HG02981 (cell line): Measurements from ENCODE around the gene CCDC7.
"Not testable (repeated sequence)": the region's sequence is repeated elsewhere in the genome, so short reads cannot be mapped to it uniquely, and the experiment has no call there.

Experiments
- ATAC-seq: cut with Tn5 transposase; IDR thresholded peaks from one replicate; pipeline ENCODE4 v1.9.1; 2021; ENCODE audit warnings: mild to moderate bottlenecking, moderate library complexity; ENCODE audit not compliant: unreplicated experiment

The CCDC7 gene

GRCh38 chr10:32687546-32687945, 241.6 kb downstream of the CCDC7 start:
- ATAC-seq = no peak

GRCh38 chr10:32692174-32692573, 246.2 kb downstream of the CCDC7 start:
- no peak for ATAC-seq

- no peak for ATAC-seq
Observed at GRCh38 chr10:32693441-32693979, 247.6 kb downstream of the CCDC7 start.

GRCh38 chr10:32699683-32700082, 253.7 kb downstream of the CCDC7 start:
- not testable (repeated sequence) for ATAC-seq

GRCh38 chr10:32713560-32713959, 267.6 kb downstream of the CCDC7 start:
- no peak for ATAC-seq

DNA sequence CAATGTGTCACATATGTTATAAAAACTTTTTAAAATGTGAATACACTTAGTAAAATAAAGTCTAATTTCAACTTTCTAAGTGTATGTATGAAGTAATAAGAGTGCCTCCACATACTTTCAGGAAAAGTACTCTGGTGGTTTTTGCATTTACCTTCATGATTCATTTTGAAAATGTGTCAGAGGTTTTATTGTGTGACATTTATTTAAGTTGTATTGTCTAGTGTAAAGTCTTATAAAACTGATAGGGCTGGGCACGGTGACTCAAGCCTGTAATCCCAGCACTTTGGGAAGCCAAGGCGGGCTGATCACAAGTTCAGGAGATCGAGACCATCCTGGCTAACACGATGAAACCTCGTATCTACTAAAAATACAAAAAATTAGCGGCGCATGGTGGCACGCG, 285.6 kb downstream of the CCDC7 start:
- no peak for ATAC-seq

- no peak for ATAC-seq
Observed at GRCh38 chr10:32738958-32739357, 293.0 kb downstream of the CCDC7 start.

DNA sequence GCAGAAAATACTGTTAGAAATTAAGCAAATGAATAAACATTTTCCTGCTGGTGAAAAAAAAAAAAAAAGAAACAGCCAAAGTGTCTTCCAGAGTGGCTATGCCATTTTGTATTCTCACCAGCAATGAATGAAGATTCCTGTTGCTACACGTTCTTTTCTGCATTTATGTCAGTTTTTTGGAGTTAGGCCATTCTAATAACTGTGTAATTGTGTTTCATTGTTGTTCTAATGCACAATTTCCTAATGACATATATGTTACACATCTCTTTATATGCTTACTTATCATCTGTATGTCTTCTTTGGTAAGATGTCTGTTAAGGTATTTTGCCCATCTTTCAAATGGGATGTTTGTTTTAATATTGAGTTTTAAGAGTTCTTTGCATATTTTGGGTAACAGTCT, 298.4 kb downstream of the CCDC7 start:
- no peak for ATAC-seq

- ATAC-seq = no peak
Observed at GRCh38 chr10:32746869-32747268, 300.9 kb downstream of the CCDC7 start.

GRCh38 chr10:32751582-32751981, 305.6 kb downstream of the CCDC7 start:
- ATAC-seq = no peak

DNA sequence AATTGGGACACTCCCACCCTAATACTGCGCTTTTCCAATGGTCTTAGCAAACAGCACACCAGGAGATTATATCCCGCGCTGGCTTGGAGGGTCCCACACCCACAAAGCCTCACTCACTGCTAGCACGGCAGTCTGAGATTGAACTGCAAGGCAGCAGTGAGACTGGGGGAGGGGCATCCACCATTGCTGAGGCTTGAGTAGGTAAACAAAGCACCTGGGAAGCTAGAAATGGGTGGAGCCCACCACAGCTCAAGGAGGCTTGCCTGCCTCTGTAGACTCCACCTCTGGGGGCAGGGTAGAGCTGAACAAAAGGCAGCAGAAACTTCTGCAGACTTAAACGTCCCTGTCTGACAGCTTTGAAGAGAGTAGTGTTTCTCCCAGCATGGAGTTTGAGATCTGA, 309.0 kb downstream of the CCDC7 start:
- ATAC-seq = not testable (repeated sequence)

- no peak for ATAC-seq
Observed at GRCh38 chr10:32771217-32771616, 325.3 kb downstream of the CCDC7 start.

- ATAC-seq = no peak
Observed at GRCh38 chr10:32773105-32773504, 327.2 kb downstream of the CCDC7 start.

DNA sequence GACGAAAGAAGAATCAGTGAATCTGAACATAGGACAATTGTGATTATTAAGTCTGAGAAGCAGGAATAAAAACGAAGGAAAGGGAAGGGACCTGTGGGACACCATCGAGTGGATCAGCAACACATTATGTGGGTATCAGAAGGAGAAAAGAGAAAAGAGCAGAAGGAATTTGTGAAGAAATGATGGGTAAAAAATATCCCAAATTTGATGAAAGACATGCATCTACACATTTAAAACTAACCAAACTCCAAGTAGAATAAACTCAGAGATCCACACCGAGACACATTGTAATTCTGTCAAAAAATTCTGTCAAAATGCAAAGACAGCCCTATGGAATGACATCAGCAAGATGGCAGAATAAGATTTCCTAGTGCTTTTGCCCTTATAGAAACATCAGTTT, 341.0 kb downstream of the CCDC7 start:
- ATAC-seq = no peak

DNA sequence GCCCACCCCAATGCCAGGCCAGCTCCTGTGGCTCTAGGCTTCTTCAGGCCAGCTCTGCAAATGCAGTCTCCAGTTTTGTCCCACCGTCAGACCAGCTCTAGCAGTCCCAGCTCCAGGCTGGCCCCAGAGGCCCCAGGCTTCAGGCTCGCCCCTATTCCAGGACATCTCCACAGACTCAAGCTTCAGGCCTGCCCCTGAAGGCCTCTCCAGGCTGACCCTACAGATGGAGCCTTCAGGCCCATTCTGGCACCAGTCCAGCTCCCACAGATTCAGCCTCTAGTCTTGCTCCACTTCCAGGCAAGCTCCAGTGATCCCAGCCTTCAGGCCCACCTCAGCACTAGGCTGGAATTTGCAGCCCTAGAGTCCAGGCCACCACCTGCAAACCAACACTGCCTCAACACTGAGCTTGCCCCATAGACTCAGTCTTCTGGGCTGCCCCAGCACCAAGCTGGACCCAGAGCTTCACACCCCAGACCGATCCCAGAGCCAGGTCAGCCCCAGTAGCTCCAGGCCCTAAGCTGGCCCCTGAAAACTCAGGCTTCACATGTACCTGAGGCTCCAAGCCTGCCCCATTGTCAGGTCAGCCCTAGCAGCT, 341.8 kb downstream of the CCDC7 start:
- no peak for ATAC-seq

DNA sequence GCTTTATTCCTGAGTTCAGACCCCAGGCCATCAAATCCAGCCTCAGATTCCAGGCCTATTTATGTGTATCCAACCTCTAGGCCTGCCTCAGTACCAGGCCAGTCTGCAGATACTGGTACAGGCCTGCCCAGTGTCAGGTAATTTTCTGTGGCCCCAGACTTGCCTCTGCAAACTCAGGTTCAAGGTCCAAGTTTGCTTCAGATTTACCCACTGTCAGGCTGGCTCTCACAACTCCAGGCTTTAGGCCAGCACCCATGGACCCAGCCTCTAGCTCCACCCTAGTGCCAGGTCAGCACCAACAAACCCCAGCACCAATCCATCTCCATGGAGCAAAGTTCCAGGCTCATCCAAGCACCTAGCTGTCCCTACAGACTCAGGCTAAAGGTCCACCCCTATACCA, 342.4 kb downstream of the CCDC7 start:
- no peak for ATAC-seq

GRCh38 chr10:32790483-32790882, 344.5 kb downstream of the CCDC7 start:
- ATAC-seq = no peak

DNA sequence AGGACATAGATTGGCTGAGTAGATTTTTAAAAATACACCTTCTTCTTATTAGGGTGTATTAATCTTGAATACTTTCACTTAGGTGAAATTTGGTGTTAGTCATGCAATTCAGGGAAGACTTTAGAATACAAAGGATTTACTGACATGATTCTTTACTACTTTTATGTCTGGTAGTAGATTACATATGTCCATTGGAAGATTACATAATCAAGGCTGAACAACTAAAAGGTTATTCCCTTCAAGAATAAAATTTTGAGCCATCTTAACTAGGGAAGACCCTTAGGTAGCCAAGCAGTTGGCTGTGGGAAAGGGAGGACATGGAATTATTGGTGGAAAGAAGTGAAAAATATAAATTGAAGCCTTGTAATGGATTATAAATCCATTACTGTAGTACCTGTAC, 347.1 kb downstream of the CCDC7 start:
- ATAC-seq = no peak

- no peak for ATAC-seq
Observed at GRCh38 chr10:32795598-32796183, 349.8 kb downstream of the CCDC7 start.

DNA sequence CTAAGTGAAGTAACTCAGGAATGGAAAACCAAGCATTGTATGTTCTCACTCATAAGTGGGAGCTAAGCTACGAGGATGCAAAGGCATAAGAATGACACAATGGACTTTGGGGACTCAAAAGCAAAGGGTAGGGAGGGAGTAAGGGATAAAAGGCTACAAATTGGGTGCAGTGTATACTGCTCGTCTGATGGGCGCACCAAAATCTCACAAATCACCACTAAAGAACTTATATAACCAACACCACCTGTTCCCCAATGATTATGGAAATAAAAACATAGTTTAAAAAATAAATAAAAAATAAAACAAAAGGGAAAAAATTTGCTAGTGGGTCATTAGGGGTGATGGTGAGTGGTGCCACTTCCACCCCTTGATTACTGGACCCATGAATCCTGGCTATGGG, 351.5 kb downstream of the CCDC7 start:
- not testable (repeated sequence) for ATAC-seq

- no peak for ATAC-seq
Observed at GRCh38 chr10:32846974-32847373, 401.0 kb downstream of the CCDC7 start.

- ATAC-seq = no peak
Observed at GRCh38 chr10:32851301-32851700, 405.4 kb downstream of the CCDC7 start.

- no peak for ATAC-seq
Observed at GRCh38 chr10:32854435-32854834, 408.5 kb downstream of the CCDC7 start.
